ENCODE results near the gene TMEM209.

- TF ChIP-seq CTCF (IDR thresholded peaks at IDR 0.05) = no peak
- no peak for TF ChIP-seq POLR2A (IDR thresholded peaks at IDR 0.05)
- TF ChIP-seq EP300 (IDR thresholded peaks at IDR 0.05) = no peak
Measured at GRCh38 chr7:130223646-130224045, 18.4 kb upstream of the TMEM209 start.
